Lung (tissue), 12 donors: ENCODE results near the gene FXR1. TPM values are rescaled to one million over a fixed set of nuclear protein-coding genes. Genes with fewer than 3 reads are reported as not detected.

Experiments
- ATAC-seq: fragments of 200-7000 bp; cut with Tn5 transposase; one replicate; pipeline ENCODE4 v1.9.1; 2020; ENCODE audit warnings: moderate number of reproducible peaks; ENCODE audit not compliant: insufficient read depth, low FRiP score
- DNase-seq, 3 donors: peaks; one replicate each; pipeline ENCODE4 v3.0.0-alpha.2; 2013 to 2017
- H3K27ac ChIP-seq, 2 donors: one replicate each; pipeline ENCODE4 v1.5.1; 2013; ENCODE audit warnings: mild to moderate bottlenecking in 2 of 2, moderate library complexity in 2 of 2, control low read depth in 1 of 2, inconsistent platforms in 1 of 2, low read depth in 1 of 2, low read length in 1 of 2
- H3K27me3 ChIP-seq, 3 donors: one replicate each; pipeline ENCODE4 v1.5.1; 2013; ENCODE audit warnings: low read length in 2 of 3; ENCODE audit not compliant: control insufficient read depth in 3 of 3, insufficient read depth in 3 of 3
- H3K36me3 ChIP-seq, 4 donors: one replicate each; pipeline ENCODE4 v1.5.1; 2013; ENCODE audit warnings: low read length in 4 of 4, mild to moderate bottlenecking in 1 of 4, moderate library complexity in 1 of 4; ENCODE audit not compliant: control insufficient read depth in 4 of 4, insufficient read depth in 4 of 4
- H3K4me1 ChIP-seq, 5 donors: one replicate each; pipeline ENCODE4 v1.5.1; 2013; ENCODE audit warnings: low read length in 5 of 5, mild to moderate bottlenecking in 2 of 5, moderate library complexity in 1 of 5; ENCODE audit not compliant: control insufficient read depth in 5 of 5, insufficient read depth in 5 of 5
- H3K4me3 ChIP-seq: one replicate; pipeline ENCODE4 v1.5.1; 2013; ENCODE audit warnings: mild to moderate bottlenecking, control low read depth, moderate library complexity
- H3K9ac ChIP-seq, 2 donors: one replicate each; pipeline ENCODE4 v1.5.1; 2013; ENCODE audit warnings: low read length in 2 of 2, control low read depth in 1 of 2; ENCODE audit not compliant: insufficient read depth in 1 of 2
- H3K9me3 ChIP-seq, 4 donors: one replicate each; pipeline ENCODE4 v1.5.1; 2013; ENCODE audit warnings: low read length in 3 of 4, mild to moderate bottlenecking in 1 of 4, moderate library complexity in 1 of 4; ENCODE audit not compliant: control insufficient read depth in 4 of 4, insufficient read depth in 3 of 4
- WGBS, 2 donors: extraction: QIAGEN DNeasy Blood & Tissue Kit; methylation state at CpG; one replicate each; pipeline ENCODE4 v1.1.7; 2013; 5-methylcytosine and 5-hydroxymethylcytosine counted together
- polyA plus RNA-seq, 2 donors: library from polyadenylated mRNA; stranded (reverse); fragments of 200-250 nt; gene quantifications; one replicate each; pipeline ENCODE4 v1.2.1, GENCODE V29; 2013
- total RNA-seq, 2 donors: library from RNA; depleted of rRNA in 1 of 2; stranded (reverse); fragments of >200 nt in 1 of 2; gene quantifications; one replicate each; pipeline ENCODE4 v1.2.1, GENCODE V29; 2014 to 2021
- TF ChIP-seq, protein P1 (sequence below): IDR thresholded peaks from 2 replicates; pipeline ENCODE4 v1.5.1; 2012; ENCODE audit warnings: mild to moderate bottlenecking; ENCODE audit errors: control extremely low read depth, extremely low read depth
- donor health status: control.
- donor health status: control.
- donor health status: Bipolar disorder and iron deficiency.
- donor health status: healthy.
- donor health status: DM: yes; HTN: yes; CAD: no.

The FXR1 gene
- total and polyA plus RNA-seq, 4 donors: 45.7 to 315 (median 63.3) TPM

GRCh38 chr3:181006541-181006940, 94.1 kb downstream of the FXR1 start:
- H3K27ac ChIP-seq: no peak overlapping the region
- H3K4me3 ChIP-seq: no peak overlapping the region
- DNase-seq (no peak), ATAC-seq (no peak)
- H3K9ac ChIP-seq: no peak overlapping the region
- WGBS, 2 donors: 88 to 89% methylated on average over 7 of the region's 7 CpGs
- H3K36me3 ChIP-seq: no peaks in the 10 kb centered on the region
- no peaks in the 10 kb centered on the region for H3K27me3 ChIP-seq
- peaks cover 0 to 2% (median 0%) of the 10 kb centered on the region in 4 donors for H3K9me3 ChIP-seq
- no peaks in the 10 kb centered on the region for H3K4me1 ChIP-seq
- TF ChIP-seq, protein P1, sequence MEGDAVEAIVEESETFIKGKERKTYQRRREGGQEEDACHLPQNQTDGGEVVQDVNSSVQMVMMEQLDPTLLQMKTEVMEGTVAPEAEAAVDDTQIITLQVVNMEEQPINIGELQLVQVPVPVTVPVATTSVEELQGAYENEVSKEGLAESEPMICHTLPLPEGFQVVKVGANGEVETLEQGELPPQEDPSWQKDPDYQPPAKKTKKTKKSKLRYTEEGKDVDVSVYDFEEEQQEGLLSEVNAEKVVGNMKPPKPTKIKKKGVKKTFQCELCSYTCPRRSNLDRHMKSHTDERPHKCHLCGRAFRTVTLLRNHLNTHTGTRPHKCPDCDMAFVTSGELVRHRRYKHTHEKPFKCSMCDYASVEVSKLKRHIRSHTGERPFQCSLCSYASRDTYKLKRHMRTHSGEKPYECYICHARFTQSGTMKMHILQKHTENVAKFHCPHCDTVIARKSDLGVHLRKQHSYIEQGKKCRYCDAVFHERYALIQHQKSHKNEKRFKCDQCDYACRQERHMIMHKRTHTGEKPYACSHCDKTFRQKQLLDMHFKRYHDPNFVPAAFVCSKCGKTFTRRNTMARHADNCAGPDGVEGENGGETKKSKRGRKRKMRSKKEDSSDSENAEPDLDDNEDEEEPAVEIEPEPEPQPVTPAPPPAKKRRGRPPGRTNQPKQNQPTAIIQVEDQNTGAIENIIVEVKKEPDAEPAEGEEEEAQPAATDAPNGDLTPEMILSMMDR: no peak

DNA sequence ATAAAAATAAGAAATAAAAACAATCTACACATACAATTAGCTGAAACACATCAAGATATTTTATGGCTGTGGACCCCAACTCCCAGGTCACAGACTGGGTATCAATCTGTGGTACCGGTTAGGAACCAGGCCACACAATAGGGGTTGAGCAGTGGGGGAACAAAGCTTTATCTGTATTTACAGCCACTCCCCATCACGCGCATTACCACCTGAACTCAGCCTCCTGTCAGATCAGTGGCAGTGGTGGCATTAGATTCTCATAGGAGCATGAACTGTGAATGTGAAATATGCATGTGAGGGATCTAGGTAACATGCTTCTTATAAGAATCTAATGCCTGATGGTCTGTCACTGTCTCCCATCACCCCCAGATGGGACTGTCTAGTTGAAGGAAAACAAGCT, 94.8 kb downstream of the FXR1 start:
- Histone ChIP-seq H3K27ac (no peak overlapping the region), H3K4me1 (no peaks in the 10 kb centered on the region), H3K27me3 (no peaks in the 10 kb centered on the region), H3K4me3 (no peak overlapping the region), H3K36me3 (no peaks in the 10 kb centered on the region), H3K9ac (no peak overlapping the region), H3K9me3 (peaks cover 0 to 2% (median 0%) of the 10 kb centered on the region in 4 donors)
- TF ChIP-seq, protein P1: no peak
- DNase-seq: no peak
- 93 to 98% methylated on average over 3 of the region's 3 CpGs for WGBS, 2 donors
- no peak for ATAC-seq

GRCh38 chr3:181008796-181009195, 96.3 kb downstream of the FXR1 start:
- no peak overlapping the region for H3K4me3 ChIP-seq
- no peak overlapping the region for H3K9ac ChIP-seq
- H3K27ac ChIP-seq: no peak overlapping the region
- no peak for ATAC-seq
- H3K9me3 ChIP-seq: no peaks in the 10 kb centered on the region
- TF ChIP-seq, protein P1: no peak
- no peaks in the 10 kb centered on the region for H3K27me3 ChIP-seq
- no peaks in the 10 kb centered on the region for H3K36me3 ChIP-seq
- 57 to 69% methylated on average over 1 of the region's 1 CpG for WGBS, 2 donors
- DNase-seq: no peak
- H3K4me1 ChIP-seq: no peaks in the 10 kb centered on the region

DNA sequence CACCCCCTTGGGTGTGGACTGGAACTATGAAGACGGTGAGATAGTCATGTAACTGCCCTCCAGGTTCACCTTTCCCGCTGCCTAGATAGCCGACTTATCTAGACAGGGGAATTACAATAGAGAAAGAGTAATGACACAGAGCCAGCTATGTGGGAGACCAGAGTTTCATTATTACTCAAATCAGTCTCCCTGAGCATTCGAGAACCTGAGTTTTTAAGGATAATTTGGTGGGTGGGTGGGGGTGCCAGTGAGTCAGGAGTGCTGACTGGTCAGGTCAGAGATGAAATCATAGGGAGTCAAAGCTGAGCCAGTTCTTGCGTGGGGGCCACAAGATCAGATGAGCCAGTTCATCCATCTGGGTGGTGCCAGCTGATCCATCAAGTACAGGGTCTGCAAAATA, 96.8 kb downstream of the FXR1 start:
- no peaks in the 10 kb centered on the region for H3K9me3 ChIP-seq
- H3K36me3 ChIP-seq: no peaks in the 10 kb centered on the region
- WGBS, 2 donors: 76 to 80% methylated on average over 5 of the region's 5 CpGs
- no peaks in the 10 kb centered on the region for H3K27me3 ChIP-seq
- DNase-seq (no peak), ATAC-seq (no peak)
- no peak overlapping the region for H3K4me3 ChIP-seq
- H3K9ac ChIP-seq: no peak overlapping the region
- TF ChIP-seq, protein P1: no peak
- no peak overlapping the region for H3K27ac ChIP-seq
- H3K4me1 ChIP-seq: no peaks in the 10 kb centered on the region
